Measurements from ENCODE around the gene MSI2. TPM values are rescaled to one million over a fixed set of nuclear protein-coding genes. Genes with fewer than 3 reads are reported as not detected.
"Not testable (repeated sequence)": the region's sequence is repeated elsewhere in the genome, so short reads cannot be mapped to it uniquely, and the experiment has no call there.

The MSI2 gene
- total RNA-seq, result 5.7 and 8.3 TPM in 2 replicates

DNA sequence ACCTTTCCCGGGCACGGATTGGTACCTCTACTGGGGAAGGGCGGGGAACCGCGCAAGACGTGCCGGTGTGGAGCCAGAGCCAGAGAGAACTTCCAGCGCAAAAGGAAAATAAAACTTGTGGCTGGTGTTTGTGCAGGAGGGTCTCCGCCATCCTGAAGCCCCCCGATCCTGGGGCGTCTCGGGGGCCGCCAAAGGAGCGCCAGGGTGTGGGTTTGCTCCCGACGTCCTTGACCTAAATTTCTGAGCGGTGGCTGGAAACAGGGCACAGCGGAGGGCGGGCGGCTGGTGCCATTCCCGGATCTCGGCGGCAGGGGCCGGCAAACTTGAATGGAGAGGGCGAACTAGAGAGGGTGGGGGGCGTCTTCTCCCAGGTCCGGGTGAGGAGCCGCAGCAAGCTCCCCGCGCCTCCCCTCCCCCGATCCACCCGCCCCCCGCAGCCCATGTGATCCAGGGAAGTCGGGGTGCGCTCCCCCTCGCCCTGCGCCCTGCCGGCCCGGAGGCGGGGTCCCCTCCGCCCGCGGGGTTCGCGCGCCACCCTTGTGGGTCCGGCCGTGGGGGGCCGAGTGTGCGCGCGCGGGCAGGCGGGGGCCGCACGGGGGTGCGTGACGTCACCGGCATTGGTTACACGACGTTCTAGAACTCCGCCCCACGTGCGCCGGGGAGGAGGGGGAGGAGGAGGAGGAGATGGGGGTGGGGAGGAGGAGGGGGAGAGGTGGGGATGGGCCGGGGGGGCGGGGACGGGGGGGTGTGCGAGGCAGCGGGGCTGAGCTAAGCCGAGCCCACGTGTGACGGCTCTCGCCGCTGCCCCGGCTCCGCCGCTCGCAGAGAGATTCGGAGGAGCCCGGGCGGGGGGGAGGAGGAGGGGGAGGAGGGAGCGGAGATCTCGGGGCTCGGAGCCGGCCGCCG is at the start of gene MSI2:
Gene MSI2, plus strand, starts transcription at position 748 of the 906 bp plus-strand sequence. CDS start 220 bp downstream, outside the sequence.
- DNase-seq (ENCODE audit: low read depth in 2 of 2), result peak; percentile 82 to 87

DNA sequence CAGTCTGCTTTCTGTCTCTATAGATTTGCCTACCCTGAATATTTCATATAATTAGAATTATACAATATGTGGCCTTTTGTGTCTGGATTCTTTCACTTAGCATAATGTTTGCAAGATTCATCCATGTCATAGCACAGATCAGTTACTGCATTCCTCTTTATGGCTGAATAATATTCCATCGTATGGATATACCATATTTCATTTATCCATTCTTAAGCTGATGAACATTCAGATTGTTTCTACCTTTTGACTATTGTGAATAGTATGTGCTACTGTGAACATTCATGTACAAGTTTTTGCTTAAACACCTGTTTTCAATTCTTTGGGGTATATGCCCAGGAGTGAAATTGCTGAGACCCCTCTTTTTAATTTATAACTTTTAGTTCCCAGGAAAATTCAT is 49.4 kb upstream of the MSI2 start:
- DNase-seq (ENCODE audit: low read depth in 2 of 2), result no peak

DNA sequence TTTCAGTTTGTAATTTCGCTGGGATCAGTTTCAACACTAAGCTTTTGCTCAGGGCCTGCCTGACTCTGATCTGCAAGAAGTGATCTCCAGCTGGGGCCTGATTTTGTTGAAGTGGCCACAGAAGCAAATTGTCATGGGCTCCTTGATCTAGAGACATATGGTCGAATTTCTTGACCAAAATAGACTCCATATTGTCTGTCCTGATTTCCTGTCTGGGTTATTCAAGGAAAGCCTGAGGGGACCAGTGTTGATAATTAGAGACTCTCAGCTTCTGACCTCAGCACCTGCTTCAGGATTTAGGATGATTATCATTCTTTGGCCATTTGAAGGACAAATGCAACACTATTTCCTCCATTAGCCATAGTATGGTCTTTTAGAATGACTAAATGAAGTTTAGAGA is 48.9 kb upstream of the MSI2 start:
- DNase-seq (ENCODE audit: low read depth in 2 of 2), result no peak

DNA sequence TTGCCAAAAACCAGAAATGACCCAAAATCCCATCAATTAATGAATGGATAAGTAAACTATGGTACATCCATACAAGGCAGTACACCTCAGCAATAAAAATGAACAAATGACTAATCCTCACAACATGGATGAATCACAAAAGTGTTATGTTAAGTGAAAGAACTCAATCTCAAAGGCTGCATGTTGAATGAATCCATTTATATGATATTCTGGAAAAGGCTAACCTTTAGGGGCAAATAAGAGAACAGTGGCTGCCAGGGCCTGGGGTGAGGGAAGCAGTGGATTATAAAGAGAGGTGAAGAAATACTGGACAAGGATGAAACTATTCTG is 46.1 kb upstream of the MSI2 start:
- peak in 1 of 2 donors; percentile 14 for DNase-seq (ENCODE audit: low read depth in 2 of 2)

DNA sequence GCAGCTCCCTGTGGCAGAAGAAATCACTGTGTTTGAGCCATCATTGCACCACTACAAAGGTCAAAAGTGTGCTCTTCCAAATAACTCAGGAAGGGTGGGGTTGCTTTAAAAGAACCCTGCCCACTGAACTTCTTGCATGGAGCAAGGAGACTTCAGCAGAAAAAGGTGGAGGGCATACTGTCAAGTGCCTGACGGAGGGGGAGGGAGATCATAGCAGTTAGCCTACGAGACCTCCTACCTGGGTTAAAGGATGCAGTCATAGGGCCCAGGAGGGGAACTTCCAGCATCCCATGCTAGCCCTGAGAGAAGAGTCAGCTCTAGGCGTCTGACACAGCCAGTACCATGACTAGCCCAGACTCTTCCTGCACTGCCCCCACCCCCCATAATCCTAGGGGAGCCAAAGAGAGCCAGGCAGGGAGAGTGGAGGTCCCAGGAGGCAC is 45.3 kb upstream of the MSI2 start:
- DNase-seq (ENCODE audit: low read depth in 2 of 2), result peak in 1 of 2 donors; percentile 8

DNA sequence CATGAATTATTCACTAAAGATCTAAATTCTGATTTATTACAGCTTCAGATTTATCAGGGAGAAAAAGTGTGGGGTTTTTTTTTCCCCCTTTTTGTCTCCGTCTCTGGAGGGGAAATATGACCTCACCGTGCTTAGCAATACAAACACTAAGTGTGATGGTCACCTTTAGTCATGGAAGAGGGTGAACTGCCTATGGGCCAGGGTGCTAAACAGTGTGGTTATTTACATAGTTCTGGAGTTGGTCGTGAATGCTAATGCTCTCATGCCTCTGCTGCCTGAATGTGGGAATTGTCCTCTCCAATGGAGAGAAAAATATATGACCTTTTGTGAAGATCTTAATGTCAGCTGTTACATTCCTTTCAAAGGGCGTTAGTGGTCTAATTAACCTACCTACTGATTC is 44.8 kb upstream of the MSI2 start:
- peak; percentile 12 to 61 for DNase-seq (ENCODE audit: low read depth in 2 of 2)

DNA sequence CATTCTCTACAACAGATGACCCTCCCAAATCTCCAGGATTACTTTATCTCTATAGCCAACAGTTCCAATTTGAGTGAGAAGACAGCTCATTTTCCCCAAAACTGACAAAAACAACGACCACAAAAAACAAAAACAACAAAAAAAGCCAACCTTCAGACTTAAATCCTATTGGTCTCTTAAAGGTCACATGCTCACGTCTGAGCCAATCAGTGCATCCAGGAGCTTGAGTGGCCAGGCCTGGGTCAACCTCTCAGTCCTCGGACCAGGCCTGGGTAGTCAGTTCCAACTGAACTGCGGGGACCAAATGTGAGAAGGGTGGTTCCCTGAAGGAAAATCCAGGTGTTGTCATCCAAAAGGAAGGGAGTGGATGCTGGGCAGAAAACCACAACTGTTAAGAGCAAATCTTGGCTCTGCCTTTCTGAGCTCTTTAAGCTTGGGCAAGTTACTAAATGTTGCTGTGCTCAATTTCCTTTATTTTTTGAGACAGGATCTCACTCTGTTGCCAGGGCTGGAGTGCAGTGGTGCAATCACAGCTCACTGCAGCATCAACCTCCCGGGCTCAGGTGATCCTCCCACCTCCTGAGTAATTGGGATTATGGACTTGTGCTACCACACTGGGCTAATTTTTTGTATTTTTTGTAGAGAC is 43.0 kb upstream of the MSI2 start:
- DNase-seq (ENCODE audit: low read depth in 2 of 2), result no peak

DNA sequence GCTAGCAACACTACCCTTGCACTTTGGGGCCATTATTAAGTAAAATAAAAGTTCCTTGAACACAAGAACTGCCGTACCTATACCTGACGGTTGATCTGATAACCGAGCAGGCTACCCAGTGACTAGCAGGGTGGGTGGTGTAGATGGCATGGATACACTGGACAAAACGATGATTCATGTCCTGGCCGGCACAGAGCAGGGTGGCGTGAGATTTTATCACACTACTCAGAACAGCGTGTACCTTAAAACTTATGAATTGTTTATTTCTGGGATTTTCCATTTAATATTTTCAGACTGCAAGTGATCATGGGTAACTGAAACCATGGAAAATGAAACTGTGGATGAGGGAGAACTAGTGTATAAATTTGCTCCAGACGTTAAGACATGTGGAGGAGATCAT is 41.0 kb upstream of the MSI2 start:
- DNase-seq (ENCODE audit: low read depth in 2 of 2), result peak; percentile 72

DNA sequence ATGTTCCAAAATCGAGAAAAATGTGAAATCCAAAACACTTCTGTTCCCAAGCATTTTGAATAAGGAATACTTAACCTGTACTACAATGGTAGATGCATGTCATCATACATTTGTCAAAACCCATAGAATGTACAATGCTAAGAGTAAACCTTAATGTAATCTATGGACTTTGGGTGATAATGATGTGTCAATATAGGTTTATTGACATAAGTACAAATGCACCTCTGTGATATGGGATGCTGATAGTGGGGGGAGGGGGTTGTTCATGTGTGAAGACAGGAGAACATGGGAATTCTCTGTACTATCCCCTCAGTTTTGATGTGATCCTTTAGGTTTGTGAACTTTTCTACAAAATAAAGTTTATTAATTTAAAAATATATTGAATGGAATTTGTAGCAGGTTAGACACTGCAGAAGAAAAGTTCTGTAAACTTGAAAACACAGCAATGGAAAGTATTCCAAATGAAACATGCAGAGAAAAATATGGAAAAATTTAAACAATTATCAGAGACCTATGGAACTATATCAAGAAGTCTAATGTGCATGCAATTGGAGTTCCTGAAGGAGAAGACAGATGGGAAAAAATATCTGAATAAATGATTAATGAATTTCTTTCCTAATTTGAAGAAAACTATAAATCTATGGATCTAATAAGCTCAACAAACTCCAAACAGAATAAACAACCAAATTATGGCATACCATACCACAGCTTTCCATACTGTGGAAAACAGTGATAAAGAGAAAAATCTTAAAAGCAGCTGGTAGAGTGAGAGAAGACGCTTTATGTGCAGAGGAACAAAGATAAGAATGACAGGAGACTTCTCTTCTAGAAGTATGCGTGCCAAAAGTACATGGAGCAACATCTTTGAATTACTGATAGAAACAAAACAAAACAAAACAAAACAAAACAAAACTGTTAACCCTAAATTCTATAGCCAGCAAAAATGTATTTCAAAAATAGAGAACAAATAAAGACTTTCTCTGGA is 34.7 kb upstream of the MSI2 start:
- DNase-seq (ENCODE audit: low read depth in 2 of 2), result no peak

DNA sequence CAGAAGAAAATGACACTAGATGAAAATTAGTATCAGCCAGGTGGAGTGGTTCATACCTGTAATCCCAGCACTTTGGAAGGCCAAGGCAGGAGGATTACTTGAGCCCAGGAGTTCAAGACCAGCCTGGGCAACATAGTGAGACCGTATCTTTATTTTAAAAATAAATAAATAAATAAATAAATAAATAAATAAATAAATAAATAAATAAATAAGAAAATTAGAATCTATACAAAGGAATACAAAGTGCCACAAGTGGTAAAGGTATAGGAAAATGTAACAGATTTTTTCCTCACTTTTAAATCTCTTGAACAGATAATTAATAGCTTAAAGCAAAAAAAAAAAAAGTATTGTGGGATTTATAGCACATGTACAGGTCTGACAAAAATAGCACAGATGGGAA is 33.9 kb upstream of the MSI2 start:
- DNase-seq (ENCODE audit: low read depth in 2 of 2), result not testable (repeated sequence)

DNA sequence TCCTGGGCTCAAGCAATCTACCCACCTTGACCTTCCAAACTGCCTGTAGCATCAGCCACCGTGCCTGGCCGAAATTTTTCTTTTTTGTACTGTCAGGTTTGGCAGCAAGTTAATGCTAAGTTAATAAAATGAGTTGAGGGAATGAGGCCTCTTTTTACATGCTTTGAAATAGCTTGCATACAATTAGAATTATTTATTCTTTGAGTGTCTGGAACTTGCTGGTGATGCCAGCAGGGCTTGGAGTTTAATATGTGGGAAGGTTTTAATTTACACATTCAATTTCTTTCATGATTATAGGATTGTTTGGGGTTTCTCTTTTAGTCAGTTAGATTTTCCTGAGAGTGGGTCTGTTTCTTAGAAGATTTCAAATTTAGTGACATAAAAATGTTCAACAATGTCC is 31.2 kb upstream of the MSI2 start:
- DNase-seq (ENCODE audit: low read depth in 2 of 2), result no peak

DNA sequence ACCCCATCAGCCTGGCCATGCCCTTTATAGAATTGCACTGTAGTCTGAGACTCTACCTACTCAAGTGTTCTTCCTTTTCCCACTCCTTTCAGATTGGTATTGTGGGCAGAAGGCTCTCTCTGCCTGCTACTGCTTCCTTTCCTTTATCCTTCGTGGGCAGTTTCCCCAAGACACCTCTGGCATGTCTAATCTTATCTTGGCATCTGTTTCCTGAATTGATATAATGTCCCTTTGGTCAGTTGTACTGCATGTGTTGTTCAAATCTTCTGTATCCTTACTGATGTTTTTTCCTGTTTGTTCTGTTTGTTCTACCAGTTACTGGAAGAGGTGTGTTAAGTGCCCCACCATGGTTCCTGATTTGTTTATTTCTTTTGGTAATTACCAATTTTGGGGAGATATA is 29.5 kb upstream of the MSI2 start:
- DNase-seq (ENCODE audit: low read depth in 2 of 2), result peak in 1 of 2 donors; percentile 29

DNA sequence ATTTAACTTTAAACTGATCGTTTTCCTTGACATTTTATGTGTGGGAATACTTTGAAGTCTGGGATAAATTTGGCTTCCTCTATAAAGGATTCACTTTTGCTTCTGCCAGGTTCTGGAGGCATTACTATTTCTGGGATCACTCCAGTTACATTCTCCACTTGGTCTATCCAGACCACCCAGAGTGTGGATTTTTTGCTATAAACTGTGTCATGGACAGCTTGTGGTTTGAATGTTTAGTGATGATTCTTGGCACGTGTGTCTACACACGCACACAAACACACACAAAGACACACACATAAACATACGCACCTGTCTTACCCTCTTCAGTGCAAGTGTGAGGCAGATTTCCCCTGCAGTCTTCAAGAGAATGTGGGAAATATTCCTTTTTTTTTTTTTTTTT is 27.4 kb upstream of the MSI2 start:
- DNase-seq (ENCODE audit: low read depth in 2 of 2), result no peak

DNA sequence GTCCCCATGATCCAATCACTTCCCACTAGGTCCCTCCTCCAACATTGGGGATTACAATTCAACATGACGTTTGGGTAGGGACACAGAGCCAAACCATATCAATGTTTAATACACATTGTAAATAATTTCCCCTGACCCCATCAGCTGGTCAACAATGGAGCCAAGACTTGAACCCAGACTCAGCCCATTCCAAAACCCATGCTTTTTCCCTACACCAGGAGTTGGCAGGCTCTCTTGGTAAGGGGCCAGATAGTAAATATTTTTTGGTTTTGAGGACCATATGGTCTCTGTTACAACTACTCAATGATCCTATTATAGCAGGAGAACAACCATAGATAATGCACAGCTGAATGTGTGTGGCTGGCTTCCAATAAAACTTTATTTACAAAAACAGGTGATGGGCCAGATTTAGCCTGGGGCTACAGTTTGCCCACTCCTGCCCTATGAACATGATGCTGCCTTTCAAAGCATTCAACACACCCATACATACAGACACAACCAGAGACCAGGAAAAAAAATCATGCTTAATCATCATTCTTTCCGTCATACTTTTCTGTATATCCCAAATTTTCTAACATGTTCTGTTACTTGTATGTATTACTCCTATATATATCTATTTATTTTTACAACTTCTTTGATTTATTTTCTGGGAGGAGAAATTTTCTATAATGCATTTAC is 22.1 kb upstream of the MSI2 start:
- DNase-seq (ENCODE audit: low read depth in 2 of 2), result no peak

DNA sequence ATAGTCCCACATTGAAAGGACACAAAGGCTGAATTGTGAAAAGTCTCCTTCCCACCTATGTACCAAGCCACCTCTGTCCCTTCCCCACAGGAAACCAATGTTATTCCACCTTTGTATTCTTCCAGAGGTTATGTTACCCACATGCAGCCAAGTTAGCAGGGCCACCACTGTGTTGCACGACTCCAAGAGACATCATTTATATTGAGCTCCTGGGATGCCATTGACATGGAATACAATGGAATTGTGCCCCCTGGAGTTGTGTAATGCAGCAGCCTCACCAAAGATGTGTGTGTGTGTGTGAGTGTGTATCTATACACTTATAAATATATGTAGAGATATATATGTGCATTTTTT is 21.6 kb upstream of the MSI2 start:
- peak in 1 of 2 donors; percentile 47 for DNase-seq (ENCODE audit: low read depth in 2 of 2)

DNA sequence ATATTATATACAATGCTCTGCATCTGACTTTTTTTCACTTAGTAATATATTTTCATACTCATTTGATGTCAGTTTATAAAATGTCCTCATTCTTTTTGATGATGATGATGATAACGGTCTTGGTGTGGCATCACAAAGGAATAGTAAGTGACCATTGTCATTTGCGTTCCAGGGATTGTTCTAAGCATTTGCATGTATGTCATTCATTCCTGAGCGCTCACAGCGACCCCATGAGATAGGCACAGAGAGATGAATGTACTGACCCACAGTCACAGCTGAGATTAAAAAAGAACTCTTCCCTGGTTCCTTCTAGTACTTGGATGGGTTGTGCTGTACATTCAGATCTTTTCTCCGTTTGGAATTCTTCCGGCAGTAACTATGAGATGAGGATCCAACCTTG is 21.2 kb upstream of the MSI2 start:
- no peak for DNase-seq (ENCODE audit: low read depth in 2 of 2)

DNA sequence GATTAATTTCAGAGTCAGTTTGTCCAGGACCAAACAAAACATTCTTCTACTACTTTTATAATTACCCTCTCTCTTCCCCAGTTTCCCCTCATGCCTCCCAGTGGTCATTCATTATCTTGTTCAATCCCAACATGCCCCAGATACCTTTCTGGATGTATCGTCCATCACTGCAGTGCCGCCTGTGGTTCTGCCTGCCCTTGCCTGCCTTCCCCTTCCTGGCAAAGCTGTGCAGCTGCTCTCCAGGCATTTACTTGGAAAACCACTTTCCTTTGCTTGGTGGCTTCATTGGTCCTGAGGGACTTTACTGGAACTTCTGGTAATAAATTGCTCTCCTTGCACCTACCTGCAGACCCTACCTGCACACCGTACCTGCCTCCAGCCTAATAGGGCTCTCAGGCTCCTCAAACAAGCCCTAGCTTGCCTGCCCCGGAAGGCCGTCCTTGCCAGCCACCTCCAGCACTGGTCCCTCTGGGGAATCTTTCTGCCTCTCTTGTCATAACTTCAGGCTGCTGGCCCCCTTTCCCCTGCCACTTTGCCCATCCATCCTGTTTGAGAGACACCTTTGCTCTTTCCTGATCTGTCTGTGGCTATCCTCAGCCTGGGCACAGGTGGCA is 19.5 kb upstream of the MSI2 start:
- no peak for DNase-seq (ENCODE audit: low read depth in 2 of 2)

DNA sequence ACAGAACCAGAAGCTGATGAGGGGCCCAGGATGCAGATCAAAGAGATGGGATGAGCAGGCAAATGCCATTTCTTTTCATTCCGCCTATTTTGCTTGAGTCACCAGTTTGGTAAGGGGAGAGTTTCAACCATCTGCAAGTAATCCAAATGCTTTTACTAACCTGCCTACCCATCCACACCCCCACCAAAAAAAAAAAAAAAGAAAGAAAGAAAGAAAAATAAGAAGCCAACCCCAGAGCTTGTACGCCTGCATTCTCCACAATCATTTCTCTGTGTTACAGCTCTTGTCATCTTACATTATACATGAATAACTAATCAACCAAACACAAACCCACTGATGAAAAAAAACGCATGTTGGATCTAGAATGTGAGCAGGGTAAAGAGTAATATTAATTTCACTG is 15.7 kb upstream of the MSI2 start:
- DNase-seq (ENCODE audit: low read depth in 2 of 2), result no peak

DNA sequence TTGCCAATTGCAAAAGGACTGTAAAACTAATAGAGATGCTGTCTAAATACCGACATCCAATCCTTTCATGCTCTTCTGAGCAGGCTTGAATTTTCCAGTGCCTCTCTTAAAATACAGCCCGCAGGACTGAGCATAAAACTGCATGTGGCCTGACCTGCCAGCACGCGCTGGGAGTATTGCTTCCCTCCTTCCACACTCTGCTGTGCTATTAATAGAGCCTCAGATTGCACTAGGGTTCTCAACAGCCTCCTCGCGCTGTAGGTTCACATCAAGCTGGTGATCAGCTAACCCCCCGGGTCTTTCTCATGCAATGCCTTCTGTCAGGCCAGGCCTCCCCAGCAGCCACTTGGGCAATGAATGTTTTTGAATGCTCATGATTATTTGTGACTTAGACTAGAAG is 14.2 kb upstream of the MSI2 start:
- DNase-seq (ENCODE audit: low read depth in 2 of 2), result no peak

DNA sequence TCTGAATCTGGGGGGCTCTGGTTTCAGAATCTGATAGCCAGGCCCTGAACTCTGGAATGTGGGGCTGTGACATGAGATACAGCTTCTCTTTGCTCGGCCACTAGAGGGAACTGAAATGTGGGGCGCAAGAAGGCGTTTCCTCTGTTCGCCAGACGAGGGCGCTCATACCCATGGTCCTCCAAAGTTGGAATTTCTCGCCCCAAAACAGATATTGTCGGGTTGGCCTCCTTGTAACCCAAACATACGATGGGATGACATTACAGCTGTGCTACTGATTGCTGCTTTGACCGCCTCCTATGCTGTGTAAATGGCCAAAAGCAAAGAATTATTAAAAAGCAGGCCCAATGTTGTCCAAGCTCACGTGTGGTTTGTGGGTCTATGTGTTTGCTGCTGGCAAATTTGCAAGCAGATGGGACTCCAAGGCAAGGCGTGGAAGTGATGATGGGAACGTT is 13.1 kb upstream of the MSI2 start:
- peak; percentile 70 to 79 for DNase-seq (ENCODE audit: low read depth in 2 of 2)

DNA sequence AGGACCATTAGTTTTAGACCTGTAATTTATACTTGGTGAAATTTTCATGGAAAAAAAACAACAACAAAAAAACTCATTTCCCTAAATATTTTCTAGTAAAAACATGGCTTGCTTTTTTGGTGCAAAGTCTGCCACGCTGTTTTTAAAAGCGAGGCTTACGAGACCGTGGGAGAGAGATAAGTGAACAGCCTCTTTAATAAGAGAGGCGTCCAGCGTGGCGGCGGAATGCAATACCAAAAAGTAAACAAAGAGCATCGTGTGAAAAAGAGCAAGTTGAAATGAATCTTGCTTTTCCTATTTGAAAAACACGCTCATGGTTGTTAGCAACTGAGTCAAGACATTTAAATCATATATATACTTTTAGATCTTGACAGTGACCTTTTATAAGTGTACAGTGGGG is 10.5 kb upstream of the MSI2 start:
- no peak for DNase-seq (ENCODE audit: low read depth in 2 of 2)
